NCI-H2227 treated with DMSO at 0.1 percent for 48 hours (cell line): ENCODE results near the gene ANKMY2.
"Not testable (repeated sequence)": the region's sequence is repeated elsewhere in the genome, so short reads cannot be mapped to it uniquely, and the experiment has no call there.

Experiments used
- DNase-seq: peaks from one replicate; lab custom pipeline; 2025; lab: John Stamatoyannopoulos, UW

ANKMY2 gene

DNA sequence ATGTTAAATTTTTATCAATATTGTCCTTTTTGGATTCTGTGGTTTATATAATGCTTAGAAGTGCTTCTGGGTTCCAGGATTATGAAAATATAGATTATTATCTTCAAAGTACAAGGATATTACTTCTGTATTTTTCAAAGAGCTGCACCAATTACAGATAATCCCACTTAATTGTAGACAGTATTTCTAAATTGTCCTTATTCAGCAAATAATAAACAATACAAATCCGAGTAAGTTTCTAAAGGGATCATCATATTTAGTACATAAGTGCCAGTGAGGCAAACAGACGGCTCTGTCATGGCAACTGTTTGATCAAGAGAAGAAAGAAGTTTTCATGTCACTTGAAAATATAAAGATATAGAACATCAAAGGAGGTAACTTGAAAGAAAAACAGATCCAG is 19.2 kb downstream of the ANKMY2 start:
- DNase-seq: no peak

DNA sequence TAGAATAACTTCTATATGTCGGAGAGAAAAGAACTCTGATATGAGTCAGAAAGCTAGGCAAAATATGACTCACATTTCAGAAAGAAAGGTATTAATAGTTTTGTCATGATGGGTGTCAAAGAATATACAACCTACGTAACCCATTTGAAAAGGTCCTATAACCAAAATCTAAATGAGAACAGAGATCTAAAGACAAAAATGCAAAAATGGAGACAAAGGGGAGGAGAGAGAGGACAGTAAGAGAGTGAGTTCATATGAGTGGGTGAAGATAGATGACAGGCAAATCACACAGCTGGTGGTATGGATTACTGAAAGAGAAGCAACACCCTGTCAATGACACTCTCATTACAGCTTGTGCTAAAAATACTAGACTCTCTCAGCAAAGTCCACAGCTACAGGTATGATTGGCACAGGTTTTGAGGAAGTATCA is 25.6 kb downstream of the ANKMY2 start:
- no peak for DNase-seq

GRCh38 chr7:16616542-16616941 is 29.0 kb downstream of the ANKMY2 start:
- DNase-seq: no peak

- DNase-seq: no peak
These were observed 29.4 kb downstream of the ANKMY2 start for GRCh38 chr7:16616122-16616521.

- no peak for DNase-seq
These were observed 30.3 kb downstream of the ANKMY2 start for GRCh38 chr7:16615228-16615627.

DNA sequence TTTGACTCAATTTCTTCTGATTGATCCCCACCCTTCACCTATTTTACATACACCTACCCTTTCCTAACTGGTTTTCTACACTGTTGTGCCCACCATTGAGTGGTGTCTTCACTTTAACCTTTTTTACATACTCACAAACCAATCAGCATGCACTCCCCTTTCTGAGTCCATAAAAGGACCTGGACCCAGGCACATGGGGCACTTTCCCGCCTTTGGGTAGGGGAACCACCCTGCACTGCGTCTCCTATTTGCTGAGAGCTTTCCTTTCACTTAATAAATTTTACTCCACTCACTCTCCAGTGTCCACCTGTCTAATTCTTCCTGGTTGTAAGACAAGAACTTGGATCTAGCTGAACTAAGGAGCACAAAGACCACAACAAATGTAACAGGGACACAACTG is 33.8 kb downstream of the ANKMY2 start:
- DNase-seq: no peak

- DNase-seq: no peak
These were observed 35.6 kb downstream of the ANKMY2 start for GRCh38 chr7:16609842-16610450.

- DNase-seq: no peak
These were observed 38.9 kb downstream of the ANKMY2 start for GRCh38 chr7:16606704-16607103.

GRCh38 chr7:16604054-16604453 is 41.5 kb downstream of the ANKMY2 start:
- no peak for DNase-seq

- DNase-seq: no peak
These were observed 41.9 kb downstream of the ANKMY2 start for GRCh38 chr7:16603633-16604032.

- no peak for DNase-seq
These were observed 45.7 kb downstream of the ANKMY2 start for GRCh38 chr7:16599860-16600259.

DNA sequence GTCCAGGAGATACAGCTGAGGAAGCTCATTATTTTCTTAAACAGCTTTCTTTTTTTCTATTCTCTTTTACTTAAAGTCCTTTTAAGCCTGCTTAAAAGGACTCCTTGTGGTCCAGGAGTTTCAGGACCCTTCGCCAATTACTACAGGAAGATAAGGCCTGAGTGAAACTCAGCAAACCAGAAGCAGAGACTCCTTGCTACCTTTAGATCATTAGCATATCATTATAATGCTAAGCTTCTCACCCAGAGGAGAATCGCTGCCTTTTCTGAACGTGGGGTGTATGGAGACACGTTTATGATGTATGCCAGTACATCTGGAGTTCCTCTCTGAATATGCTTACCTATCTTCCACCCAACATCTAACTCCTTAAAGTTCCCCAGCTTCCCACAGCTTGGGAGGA is 47.5 kb downstream of the ANKMY2 start:
- DNase-seq: no peak

DNA sequence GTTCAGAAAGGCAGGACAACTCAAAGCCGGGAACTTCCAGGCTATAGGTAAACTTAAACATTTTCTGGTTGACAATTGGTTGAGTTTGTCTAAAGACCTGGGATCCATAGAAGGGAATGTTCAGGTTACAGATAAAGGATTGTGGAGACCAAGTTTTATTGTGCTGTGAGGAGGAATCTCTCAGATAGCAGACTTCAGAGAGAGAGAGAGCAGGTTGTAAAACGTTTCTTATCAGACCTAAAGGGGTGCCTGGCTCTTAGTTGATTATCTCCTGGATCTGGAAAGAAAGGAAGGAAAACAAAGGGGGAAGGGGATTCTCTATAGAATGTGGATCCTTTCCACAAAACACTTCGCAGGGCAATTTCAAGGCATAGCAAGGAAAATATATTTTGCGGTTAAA is 50.0 kb downstream of the ANKMY2 start:
- not testable (repeated sequence) for DNase-seq

DNA sequence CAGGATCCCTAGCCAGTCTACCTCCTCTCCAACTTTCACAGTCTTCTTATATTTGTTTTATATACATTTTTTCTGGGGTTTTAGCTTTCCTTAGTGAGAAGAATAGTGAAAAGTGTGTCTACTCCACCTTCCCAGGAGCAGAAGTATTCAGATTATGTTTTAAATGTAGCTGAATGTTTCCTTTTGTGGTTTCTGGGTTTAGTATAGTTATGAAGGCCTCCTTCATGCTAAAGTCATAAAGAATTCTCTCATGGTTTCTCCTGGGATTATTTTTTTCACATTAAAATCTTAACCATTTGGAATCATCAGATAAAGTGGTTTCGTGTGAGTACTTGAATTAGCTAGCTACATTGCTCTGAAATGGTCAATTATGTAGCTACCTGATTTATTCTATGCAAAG is 50.9 kb downstream of the ANKMY2 start:
- DNase-seq: no peak

DNA sequence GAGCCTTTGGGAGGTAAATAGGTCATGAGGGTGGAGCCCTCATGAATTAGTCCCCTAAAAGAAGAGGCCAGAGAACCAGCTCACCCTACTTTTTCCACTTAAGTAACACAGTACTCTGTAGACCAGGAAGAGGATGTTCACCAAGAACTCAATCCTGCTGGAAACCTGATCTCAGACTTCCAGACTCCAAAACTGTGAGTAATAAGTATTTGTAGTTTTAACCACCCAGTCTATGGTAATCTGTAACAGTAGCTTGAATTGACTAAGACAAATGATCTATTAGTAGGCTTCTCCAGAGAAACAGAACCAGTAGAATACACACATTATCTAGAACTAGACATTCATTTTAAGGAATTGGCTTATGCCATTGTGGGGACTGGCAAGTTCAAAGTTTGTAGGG is 51.5 kb downstream of the ANKMY2 start:
- DNase-seq: no peak

DNA sequence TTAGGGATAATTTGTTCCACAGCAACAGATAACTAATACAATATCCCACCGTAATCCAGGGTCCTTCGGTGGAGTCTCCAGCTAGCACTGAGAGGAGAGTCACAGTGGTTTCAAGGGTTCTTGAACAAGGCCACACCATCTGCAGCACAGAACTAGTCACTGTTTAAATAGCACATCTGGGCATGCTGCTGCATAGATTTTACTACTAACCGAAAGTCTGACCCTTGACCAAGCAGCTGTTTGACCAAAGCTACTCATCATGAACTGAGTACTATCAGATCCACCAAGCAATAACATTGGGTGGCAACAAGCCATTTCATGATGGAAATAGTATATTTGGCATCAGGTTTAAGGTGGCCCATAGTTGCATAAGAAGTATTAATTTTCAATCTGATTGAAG is 53.2 kb downstream of the ANKMY2 start:
- DNase-seq: no peak

DNA sequence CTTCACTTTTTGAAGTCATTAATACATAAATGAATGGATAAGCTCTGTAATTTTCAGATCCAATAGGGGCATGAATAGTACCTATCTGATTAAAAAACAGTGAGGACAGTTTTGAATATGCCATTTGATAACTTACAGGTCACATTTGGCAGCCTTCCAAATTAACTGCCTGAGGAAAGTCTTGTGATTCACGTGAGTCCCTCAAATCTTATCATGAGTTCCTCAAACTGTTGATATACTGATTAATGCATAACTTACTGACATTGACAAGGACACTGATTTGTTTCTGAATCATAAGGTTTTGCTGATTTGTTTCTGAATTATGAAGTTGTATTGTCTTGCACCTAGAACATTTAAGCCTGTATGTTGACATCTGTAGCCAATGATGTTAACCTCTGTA is 55.1 kb downstream of the ANKMY2 start:
- DNase-seq: no peak

- DNase-seq: no peak
These were observed 55.7 kb downstream of the ANKMY2 start for GRCh38 chr7:16589881-16590280.

DNA sequence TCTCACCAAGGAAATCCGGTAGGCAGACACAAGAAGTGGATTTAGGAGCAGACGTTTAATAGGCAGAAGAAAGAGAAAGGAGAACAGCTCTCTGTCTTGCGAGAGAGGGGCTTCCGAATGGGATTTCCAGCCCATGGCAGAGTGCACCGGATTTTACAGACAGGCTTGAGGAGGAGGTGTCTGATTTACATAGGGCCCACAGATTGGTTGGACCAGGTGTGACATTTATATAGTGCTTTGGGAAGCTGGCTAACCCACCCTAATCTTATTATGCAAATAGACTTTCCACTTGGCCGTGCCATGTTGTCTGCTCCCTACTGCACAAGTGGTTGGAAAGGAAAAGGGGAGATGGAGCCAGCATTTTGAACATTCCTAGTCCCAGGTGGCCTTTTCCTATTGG is 57.8 kb downstream of the ANKMY2 start:
- DNase-seq: peak; percentile 70

DNA sequence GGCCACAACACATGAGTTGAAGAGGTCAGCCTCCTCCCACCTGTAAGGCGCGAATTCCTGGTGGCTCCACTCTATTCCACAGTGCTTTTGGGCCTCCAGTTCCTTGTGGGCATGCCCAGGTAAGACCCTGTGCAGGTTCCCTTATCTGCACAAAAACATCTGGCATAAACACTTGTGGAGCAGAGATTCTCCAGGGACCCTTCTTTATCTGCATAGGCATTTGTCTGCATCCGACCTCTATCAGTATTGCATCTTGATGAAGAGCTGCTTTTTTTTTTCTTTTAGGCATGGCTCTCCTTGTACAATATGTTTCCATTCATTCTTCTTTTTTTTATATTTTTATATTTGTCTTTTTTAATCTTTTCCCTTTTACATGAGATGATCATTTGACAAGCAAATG is 58.4 kb downstream of the ANKMY2 start:
- no peak for DNase-seq

- DNase-seq: no peak
These were observed 59.3 kb downstream of the ANKMY2 start for GRCh38 chr7:16586081-16586874.

- DNase-seq: no peak
These were observed 60.0 kb downstream of the ANKMY2 start for GRCh38 chr7:16585540-16585939.

- DNase-seq: no peak
These were observed 61.7 kb downstream of the ANKMY2 start for GRCh38 chr7:16583834-16584233.

DNA sequence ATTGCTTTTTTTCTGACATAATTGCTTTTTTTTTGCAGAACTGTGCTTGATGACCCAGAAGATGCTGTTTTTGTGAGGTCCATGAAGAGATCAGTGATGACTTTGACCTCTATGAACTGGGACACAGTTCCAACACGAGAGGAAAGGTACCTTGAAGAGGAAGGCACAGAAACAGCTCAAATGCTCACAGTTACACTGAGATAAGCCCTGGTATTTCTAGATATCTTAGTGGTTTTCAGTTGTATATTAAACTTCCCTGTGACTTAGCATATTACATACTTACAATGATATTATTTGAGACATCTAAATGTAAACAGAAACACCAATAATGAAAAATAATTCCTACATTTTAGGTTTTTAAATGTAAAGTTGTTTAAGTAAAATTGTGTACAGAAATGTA is 64.3 kb downstream of the ANKMY2 start:
- no peak for DNase-seq
